Suppressor macrophage treated with lipopolysaccharide for 1 hour (primary cell): ENCODE measurements around the gene OPTC.
"Not testable (repeated sequence)": the region's sequence is repeated elsewhere in the genome, so short reads cannot be mapped to it uniquely, and the experiment has no call there.

Experiments used
- DNase-seq, 3 donors: peaks; one replicate each; pipeline ENCODE4 v3.0.0-alpha.2; 2020 to 2022

OPTC gene

DNA sequence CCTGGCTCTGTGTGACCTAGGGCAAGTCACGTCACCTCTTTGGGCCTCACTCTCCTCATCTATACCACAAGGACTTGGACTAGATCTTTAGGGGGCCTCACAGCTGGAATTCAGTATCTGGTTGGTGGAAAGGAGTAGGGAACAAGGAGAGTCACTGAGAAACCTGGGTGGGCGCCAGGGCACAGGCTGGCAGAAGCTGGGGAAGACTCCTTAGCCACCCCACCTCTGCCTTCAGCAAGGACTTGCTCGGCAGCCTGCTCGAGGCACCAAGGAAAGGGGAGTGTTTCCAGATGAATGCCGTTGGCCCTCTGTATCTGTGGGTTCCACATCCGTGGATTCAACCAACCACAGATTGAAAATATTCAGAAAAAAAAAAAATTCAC lies 1.2 kb upstream of the OPTC start:
- DNase-seq = no peak

DNA sequence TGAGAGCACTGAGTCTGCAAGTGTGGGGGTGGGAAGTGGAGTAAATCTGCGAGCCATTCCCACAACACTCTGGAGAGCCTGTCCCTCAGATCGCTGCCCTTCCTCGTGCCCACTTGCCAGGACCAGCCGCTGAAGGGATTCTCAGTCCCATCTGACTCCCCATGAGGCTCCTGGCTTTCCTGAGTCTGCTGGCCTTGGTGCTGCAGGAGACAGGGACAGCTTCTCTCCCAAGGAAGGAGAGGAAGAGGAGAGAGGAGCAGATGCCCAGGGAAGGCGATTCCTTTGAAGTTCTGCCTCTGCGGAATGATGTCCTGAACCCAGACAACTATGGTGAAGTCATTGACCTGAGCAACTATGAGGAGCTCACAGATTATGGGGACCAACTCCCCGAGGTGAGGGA lies 1.9 kb downstream of the OPTC start:
- no peak for DNase-seq

DNA sequence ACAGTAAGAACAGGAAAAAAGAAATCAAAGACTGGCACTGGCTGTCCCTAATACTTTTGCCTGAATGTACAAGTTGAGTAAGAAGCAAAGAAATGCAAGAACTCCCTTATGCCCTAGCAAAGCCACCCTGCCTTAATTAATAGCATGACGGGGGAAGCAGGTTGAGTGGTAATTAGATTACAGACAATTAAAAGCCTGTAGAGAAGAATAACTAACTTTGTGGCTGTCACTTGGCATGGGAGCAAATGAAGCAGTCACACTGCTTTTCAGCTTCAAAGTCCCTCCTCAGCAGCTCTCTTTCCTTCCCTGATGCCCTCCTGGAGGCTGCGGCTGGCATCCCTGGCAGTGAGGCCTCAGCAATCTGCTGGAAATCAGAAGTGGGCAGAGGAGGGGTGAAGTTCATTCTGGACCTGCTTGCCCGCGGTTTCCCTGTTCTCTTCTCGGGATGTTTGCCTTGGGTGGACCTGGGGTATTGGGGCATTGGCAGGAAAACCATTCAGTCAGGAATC lies 3.4 kb downstream of the OPTC start:
- no peak for DNase-seq

DNA sequence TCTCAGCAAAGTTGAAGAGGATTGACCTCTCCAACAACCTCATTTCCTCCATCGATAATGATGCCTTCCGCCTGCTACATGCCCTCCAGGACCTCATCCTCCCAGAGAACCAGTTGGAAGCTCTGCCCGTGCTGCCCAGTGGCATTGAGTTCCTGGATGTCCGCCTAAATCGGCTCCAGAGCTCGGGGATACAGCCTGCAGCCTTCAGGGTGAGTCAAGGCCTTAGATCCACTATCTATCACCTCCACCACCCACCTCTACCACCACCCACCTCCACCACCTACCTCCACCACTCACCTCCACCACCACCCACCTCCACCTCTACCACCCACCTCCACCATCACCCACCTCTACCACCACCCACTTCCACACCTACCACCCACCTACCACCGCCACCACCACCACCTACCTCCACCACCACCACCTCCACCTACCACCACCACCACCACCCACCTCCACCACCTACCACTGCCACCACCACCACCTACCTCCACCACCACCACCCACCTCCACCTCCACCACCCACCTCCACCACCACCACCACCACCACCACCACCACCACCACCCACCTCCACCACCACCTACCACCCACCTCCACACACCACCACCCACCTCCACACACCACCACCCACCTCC lies 5.8 kb downstream of the OPTC start:
- no peak for DNase-seq

DNA sequence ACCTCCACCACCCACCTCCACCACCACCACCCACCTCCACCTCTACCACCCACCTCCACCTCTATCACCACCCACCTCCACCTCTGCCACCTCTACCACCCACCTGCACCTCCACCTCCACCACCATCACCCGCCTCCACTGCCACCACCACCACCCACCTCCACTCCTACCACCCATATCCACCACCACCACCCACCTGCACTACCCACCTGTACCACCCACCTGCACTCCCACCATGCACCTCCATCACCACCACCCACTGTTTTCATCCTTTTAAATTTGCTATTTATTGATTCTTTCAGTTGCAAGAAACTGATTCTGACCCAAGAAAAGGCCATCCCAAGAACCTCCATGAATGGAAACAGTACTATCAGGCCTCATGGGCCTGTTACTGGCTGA lies 6.3 kb downstream of the OPTC start:
- DNase-seq = no peak

DNA sequence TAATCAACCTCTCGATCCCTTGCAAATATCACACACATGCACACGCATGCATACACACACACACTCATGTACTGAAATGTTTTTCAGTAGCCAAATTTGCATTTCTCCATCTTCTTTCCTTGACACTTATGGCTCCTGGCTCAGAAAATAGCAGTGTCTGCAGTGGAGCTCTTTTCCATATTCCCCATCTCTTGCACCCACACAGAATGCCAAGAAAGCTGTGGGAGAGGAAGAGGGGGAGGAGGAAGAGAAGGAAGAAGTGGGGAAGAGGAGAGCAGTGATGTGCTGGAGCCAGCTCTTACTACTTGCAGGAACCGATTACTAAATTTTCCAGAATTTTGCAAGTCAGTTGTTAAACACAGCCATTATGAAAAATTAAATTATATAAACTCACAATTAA lies 9.9 kb downstream of the OPTC start:
- no peak for DNase-seq

DNA sequence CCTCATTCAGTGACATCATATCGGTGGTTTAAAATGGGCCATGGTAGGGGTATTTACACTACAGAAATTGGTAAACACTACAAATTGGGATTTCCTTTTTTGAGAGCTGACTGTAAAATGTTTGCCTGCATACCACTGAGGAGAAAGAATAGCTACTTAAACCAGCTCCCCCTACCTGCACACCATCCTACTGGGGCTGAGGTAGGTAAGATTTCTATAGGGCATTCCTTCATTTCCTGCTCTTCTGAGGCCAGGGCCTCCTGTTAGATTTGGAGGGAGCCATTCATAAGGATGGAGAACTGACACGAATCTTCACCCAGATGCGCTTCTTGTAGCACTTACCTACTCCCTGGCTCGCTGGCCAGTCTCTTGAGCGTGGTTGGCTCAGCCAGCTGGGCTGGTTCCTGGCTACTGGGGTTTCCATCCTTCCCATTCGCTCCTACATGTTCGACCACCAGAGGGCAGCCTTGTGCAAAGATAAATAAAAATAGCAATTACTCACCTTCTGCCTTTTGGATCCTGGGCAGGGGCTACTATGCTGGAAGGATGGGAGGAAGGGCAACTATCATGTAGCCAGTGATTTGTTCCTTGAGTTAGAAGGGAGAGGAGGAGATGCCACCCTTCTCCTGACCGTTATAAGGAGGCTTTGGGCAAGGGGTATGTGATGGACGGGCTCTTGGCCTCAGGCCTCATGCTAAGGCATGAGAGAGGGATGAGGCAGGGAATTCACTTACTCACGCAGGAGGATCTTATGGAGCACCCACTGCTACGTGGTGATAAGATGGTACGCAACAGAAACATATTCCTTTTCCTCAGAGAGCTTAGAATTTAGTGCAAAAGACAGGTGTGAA lies 10.7 kb downstream of the OPTC start:
- peak; percentile 87 to 92 (median 92) for DNase-seq

DNA sequence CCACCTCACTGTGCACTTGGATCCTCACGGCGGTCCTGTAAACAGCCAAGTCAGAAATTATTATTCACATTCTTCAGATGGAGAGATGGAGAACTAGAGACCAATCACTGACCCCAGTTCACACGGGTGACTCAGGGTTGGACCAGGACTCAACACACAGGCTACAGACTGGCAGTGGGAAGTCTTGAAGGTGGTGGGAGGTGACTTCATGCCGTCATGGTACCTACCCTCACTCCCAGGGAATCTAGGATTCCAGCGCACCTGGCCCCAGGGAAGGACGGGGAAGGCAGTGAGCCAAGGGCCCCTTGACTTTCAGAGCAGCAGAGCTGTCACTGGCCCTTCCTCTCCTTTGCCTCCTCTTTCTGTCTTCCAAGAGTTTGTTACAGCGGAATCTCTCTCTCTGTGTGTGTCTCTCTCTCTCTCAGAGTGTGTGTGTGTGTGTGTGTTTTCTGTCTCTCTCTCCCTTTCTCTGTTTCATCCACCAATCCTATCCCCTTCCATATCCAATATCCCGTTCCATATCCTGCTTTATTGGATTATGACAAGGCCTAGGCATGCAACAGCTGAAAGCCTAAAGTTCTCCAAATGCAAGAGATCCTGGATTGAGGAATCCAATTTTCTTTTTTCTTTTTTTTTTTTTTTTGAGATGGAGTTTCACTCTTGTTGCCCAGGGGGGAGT lies 11.7 kb downstream of the OPTC start:
- no peak for DNase-seq

DNA sequence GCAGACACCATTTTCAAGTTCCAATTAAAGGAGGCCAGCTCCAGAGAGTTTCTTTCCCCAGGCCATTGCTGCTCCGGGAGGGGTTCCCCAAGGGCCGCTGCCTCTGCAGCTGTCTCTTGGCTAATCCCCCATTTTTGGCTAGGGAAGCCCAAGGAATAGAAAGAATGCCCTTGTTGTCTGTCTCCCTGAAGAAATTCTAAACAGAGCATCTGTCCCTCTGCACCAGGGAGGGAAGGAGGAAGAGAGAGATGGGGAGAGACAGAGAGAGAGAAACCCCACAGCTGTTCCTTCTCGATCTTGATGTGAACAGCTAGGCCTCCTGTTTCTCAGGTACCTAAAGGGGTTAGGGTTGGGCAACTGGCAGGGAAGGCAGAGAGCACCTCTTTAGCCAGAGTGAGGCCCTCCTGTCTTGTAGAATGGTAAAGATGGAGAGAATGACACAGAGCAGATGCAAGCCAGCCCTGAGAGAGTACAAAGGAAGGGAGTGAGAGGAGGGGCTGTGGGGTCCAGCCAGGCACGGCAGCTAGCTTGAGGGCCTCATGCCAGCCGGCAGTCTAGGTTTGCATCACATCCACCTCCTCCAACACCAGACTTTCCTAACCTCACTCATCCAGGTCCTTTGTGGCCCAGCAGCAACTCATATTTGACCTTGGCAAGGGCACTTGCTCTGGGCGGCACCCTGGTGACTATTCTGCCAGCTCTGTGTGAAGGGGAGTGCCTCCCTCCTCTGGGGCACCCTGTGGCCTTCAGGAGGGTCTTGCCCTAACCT lies 13.1 kb downstream of the OPTC start:
- DNase-seq = no peak

DNA sequence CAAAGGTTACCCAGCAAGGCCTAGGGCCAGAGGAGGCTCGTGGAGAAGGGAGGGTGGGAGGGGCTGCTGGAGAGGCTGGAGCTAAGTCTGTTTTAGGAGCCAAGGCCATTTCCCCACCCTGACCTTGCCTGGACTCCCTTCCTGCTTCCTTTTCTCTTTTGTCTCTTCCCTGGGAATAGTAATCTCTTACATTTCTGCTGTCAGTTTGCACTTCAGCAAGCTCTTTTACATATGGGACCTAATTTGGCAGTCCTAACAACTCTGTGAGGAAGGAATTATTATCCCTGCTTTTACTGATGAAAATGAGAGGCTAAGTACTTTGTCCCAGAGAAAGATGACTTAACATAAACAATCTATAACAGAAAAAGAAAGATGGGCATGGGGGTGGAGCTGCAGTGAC lies 13.8 kb downstream of the OPTC start:
- no peak for DNase-seq

DNA sequence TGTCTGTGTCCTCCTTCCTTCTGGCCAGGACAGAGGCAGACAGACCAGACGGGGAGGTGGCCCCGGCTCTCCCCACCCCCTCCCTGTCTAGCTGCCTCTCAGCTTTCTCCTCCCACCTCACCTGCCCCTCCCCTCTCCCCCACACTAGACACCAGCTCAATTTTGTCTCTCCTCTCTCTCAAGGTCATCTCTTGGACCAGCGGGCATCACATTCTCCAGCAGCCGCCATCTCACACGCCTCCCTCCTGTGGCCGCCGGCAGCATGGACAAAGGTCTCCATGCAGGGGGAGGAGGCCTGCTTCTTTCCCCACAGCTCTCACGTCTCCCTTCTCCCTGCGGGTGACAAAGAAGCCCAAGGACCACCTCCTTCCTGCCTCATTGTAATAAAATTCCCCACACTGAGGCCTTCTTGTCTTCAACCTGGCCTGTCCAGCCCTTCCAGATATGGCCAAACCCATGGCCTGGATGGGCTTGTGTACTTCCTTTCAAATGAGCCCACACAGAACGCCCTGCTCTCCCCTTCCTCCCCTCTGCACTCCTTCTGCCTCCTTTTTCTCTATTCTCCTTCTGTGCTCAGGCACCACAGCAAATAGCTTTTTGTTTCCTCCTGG lies 14.6 kb downstream of the OPTC start:
- no peak for DNase-seq

DNA sequence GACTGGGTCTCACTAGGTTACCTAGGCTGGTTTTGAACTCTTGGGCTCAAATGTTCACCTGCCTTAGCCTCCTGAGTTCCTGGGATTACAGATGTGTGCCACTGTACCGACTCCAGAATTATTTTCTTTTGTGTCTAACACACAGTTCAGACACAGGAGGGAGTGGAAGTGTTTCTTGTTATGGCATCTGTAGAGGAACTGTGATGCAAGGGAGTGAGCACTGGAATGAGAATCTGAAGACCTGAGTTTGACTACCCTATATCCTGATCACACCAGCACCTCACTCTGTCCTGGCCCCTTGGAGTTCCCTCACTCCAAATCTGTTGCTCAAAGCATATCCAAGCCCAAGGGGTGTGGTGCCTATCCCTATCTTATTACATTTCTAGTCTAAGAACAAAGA lies 15.2 kb downstream of the OPTC start:
- no peak for DNase-seq

DNA sequence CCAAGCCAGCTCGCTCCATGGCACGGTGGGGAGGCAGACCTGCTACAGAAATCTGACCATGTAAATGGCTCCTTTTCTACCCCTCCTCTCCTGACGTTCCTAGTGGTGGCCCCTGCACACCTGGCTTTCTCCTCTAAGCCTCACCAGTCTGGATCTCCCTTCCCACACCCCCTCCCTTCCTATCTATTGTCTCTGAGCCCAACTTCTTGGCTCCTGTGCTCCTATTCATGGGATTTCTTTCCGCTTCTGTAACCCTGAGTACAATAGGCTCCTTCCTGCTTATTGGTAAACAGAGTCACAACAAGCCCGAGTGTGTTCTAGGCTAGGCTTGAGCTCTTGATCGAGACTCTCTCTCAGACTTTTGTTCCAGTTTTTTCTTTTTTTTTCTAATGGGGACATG lies 17.6 kb downstream of the OPTC start:
- DNase-seq = no peak

DNA sequence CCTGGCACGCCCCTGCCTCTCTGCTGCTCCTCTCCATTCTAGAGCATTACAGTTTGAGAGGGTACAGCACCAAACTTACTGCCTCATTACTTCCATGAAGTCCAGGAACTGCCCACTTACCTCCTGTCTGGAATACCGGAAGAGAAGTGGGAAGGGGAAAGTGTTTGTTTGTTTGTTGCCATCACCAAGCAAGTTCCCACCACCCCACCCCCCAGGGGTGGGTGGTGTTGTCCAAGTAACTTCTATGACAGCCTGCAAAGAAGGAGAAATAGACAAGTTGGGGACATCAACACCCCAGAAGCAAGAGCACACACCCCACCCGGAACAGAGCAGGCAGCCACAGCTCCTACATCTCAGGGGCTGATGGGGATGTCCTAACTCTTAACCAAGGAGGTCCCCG lies 18.0 kb downstream of the OPTC start:
- no peak for DNase-seq

DNA sequence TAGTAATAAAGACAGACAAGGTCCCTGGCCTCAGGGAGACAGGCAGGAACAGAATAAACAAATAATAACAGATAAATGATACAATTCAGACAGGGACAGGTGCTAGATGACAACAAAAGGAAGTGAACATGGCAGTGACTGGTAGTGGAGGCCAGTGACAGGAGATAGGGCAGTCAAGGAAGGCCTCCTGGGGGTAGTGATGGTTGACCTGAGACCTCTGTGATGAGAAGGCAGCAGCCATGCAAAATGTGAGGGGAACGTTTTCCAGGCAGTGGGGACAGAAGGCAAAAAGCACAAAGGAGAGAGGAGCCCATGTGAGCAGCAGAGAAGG lies 18.5 kb downstream of the OPTC start:
- no peak for DNase-seq

DNA sequence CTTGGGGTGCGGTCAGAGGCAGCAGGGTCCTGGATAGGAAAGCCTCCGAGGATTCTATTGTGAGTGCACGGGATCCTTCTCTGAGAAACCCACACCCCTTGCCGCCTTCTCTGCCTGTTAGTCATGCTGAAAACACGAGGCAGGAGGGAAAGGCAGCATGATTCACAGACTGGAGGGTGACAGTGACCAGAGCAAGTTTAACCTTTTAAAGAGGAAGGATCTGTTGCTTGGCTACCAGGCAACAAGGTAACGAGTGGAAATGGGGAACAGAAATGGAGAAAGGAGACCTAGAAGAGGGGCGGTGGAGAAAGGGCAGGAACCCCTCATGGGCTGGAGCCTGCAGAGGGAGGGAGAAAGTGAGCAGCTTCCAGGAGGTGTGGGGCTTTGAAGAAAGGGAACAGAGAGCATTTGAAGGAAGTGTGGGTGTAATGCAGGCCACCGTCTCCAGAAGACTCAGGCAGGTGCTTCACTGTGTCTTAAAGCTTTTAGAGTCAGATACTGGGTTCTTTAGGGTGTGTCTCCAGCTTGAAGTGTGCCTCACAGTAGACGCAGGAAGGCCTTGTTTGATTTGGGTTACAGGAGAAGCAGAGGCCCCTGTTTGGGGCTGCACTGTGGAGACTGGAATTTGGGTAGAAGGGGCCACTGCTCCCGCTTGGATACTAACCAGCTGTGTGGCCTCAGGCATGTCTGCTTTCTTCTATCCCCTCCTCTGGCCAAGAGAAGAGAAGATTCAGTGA lies 19.1 kb downstream of the OPTC start:
- DNase-seq = peak; percentile 91 to 96 (median 95)

DNA sequence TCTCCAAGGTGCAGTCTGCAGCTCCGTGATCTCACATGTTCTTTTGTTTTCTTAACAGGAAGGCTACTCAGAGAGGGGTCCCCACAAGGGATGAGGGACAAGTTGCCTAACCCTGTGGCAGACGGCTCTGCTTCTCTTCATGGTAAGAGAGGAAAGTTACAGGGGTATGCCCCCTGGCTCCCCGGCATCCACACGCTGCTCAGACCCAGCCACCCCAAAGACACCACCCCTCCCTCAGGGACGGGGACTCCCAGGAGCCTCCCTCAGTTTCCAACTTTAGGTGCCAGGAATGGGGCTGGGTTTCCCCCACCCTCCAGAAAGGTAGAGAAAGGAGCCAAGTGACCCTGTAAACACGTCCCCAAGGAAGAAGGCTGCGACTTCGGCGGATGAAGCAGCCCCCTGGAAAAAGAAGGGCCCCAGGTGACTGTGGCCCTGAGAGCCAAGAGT lies 19.7 kb downstream of the OPTC start:
- DNase-seq = no peak

DNA sequence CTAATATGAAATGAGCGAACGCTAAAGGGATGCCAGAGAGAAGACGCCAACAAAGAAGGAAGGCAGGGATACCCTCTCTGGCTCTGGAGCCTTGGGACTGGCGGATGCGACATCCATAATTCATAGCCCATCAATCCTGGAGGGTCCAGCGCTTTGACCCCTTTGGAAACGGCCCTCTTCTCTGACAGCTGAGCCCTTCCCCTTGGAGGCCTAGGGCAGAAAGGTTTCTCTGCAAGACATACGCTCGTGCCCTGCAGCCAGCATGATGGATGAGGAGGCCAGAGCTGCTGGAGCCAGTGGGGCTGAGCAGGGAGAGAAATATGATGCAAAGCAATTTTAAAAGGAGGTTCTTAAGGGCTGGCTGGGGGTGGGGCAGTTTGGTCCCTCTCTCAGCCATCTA lies 22.2 kb downstream of the OPTC start:
- DNase-seq = no peak

DNA sequence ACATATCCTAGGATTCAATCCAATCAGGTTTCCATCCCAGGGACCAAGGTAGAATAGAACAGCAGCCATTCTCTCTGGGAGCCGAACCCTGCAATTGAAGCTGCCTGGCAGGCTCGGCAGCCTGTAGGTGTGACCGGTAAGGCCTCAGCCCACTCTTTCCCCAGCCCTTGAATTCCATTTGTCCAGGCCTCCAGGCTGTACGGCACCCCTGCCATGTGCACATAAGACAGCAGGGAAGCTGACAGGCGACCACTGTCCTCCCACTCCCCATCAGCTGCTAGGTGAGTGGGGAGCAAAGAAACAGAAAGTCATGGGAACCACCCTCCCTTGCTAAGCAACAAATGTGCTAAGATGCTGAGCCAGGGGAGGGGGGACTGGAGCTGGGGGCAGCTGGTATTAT lies 23.0 kb downstream of the OPTC start:
- DNase-seq = peak in 1 of 3 donors; percentile 17

DNA sequence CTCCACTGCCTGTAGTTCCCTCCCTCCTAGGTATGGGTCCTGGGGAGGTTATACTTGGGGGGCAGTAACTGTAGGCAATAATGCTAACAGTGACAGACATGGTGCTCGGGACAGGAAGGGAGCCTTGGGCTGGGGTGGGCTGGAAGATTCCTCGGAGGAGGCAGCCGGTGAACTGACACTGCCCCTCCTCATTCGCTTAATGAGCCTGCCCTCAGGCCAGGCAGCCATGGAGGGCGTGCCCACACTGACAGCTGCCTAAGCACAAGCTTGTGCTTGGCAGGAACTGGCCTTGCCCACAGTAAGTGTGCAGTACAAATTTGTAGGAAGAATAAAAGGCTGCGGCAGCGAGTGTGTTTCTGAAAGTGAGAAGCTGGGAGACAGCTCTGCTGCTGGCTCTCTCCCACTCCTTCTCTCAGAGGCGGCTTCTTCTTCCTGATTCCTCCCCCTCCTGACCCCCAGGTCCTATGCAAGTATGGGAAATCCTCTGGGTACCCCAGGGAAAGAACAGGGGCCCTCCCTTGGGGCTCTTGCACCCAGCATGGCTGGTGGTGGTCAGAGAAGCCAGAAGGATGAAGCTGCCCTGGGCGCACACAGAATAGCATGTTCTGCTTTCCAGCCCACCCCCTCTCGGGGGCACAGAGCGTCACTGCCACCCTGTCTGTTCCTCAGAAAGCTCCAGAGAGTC lies 23.6 kb downstream of the OPTC start:
- DNase-seq = peak; percentile 69 to 79 (median 78)

DNA sequence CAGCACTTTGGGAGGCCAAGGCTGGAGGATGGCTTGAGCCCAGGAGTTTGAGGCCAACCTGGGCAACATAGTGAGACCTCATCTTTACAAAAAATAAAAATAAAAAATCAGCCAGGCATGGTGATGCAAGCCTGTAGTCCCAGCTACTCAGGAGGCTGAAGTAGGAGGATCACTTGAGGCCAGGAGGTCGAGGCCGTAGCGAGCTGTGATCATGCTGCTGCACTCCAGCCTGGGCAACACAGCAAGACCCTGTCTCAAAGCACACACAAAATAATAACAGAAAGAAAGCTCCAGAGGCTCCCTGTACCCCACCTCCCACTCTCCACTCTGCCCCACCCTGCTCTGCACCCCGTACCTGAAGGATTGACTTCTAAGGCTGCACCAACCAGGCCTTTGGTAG lies 24.2 kb downstream of the OPTC start:
- not testable (repeated sequence) for DNase-seq
